Neural progenitor cell (in vitro differentiated cells): Measurements from ENCODE around the gene ZC3H15. TPM values are rescaled to one million over a fixed set of nuclear protein-coding genes. Genes with fewer than 3 reads are reported as not detected.
"Not testable (repeated sequence)": the region's sequence is repeated elsewhere in the genome, so short reads cannot be mapped to it uniquely, and the experiment has no call there.

ENCODE experiments used
- DNase-seq: peaks from one replicate; pipeline ENCODE4 v3.0.0-alpha.2; 2016; ENCODE audit warnings: low spot score
- H2AFZ ChIP-seq: fragments of 200-600 bp; sonication (generic); replicated peaks from 2 replicates; pipeline ENCODE4 v1.6.1; 2016; ENCODE audit warnings: antibody characterized with exemption
- H3F3A ChIP-seq: fragments of 200-600 bp; sonication (generic); 2 replicates; pipeline ENCODE4 v1.6.1; 2016; ENCODE audit warnings: antibody characterized with exemption, low read depth
- H3K27ac ChIP-seq: fragments of 200-600 bp; sonication (generic); 2 replicates; pipeline ENCODE4 v1.5.1; 2016; ENCODE audit warnings: mild to moderate bottlenecking
- H3K27me3 ChIP-seq: fragments of 200-600 bp; sonication (generic); 2 replicates; pipeline ENCODE4 v1.6.1; 2016; ENCODE audit warnings: mild to moderate bottlenecking, moderate library complexity
- H3K36me3 ChIP-seq: fragments of 200-600 bp; sonication (generic); 2 replicates; pipeline ENCODE4 v1.5.1; 2016
- H3K4me1 ChIP-seq: fragments of 200-600 bp; sonication (generic); 2 replicates; pipeline ENCODE4 v1.6.1; 2016; ENCODE audit warnings: mixed run types
- H3K4me2 ChIP-seq: fragments of 200-600 bp; sonication (generic); 2 replicates; pipeline ENCODE4 v1.6.1; 2016
- H3K4me3 ChIP-seq: fragments of 200-600 bp; sonication (generic); 2 replicates; pipeline ENCODE4 v1.5.1; 2016
- H3K79me2 ChIP-seq: fragments of 200-600 bp; sonication (generic); 2 replicates; pipeline ENCODE4 v1.6.1; 2016; ENCODE audit warnings: low read depth
- H3K9ac ChIP-seq: fragments of 200-600 bp; sonication (generic); 2 replicates; pipeline ENCODE4 v1.6.1; 2016
- H3K9me3 ChIP-seq: fragments of 200-600 bp; sonication (generic); 2 replicates; pipeline ENCODE4 v1.5.1; 2016; ENCODE audit warnings: low read depth
- H4K20me1 ChIP-seq: fragments of 200-600 bp; sonication (generic); 2 replicates; pipeline ENCODE4 v1.6.1; 2016; ENCODE audit warnings: low read depth
- H3K27ac Mint-ChIP-seq: 3 replicates; pipeline ENCODE4 v1.8.0; 2021; ENCODE audit warnings: mixed read lengths
- H3K27me3 Mint-ChIP-seq: 2 replicates; pipeline ENCODE4 v1.8.0; 2022; ENCODE audit warnings: low read depth, mild to moderate bottlenecking, inconsistent platforms, moderate library complexity, mixed read lengths; ENCODE audit not compliant: insufficient read depth
- H3K36me3 Mint-ChIP-seq: 3 replicates; pipeline ENCODE4 v1.8.0; 2021; ENCODE audit warnings: mixed read lengths
- H3K4me1 Mint-ChIP-seq: 3 replicates; pipeline ENCODE4 v1.8.0; 2021; ENCODE audit warnings: mixed read lengths
- H3K4me3 Mint-ChIP-seq: 3 replicates; pipeline ENCODE4 v1.8.0; 2021; ENCODE audit warnings: mild to moderate bottlenecking, moderate library complexity, mixed read lengths
- H3K9me3 Mint-ChIP-seq: 3 replicates; pipeline ENCODE4 v1.8.0; 2020; ENCODE audit warnings: mixed read lengths
- CTCF ChIP-seq: fragments of 200-600 bp; sonication (generic); IDR thresholded peaks from 2 replicates; pipeline ENCODE4 v1.5.1; 2017; ENCODE audit warnings: antibody characterized with exemption, mild to moderate bottlenecking
- EZH2 ChIP-seq: fragments of 200-600 bp; sonication (generic); IDR thresholded peaks from 2 replicates; pipeline ENCODE4 v1.6.1; 2017; ENCODE audit warnings: antibody characterized with exemption, mild to moderate bottlenecking, moderate library complexity
- EZH2phosphoT487 ChIP-seq: fragments of 200-600 bp; sonication (generic); IDR thresholded peaks from 2 replicates; pipeline ENCODE4 v1.6.1; 2017; ENCODE audit warnings: antibody characterized with exemption
- total RNA-seq: library from RNA; depleted of rRNA; stranded (reverse); fragments of >200 nt; gene quantifications from 2 replicates; pipeline ENCODE4 v1.2.3, GENCODE V29; 2015; ENCODE audit warnings: low replicate concordance

The ZC3H15 gene
- total RNA-seq, 1 donor from 2014 or later = 88.6 TPM

DNA sequence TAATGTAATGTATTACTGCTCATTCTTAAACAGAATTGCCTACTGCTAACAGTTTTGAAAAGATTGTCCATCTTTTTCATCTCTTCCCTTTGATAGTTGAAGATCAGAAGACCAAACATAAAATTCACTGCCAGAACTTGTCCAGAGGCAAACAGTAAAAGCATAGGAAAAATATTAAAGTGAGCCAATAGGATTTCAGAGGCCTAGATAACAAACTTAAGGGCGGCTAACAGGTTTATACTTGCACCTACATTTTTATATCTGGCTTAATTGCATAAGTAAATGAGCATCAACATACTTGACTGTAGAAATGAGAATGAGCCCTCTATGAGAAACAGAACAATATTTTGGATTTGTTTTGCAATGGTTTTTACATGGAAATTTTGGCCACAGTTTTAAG is 30.3 kb downstream of the ZC3H15 start:
- no peaks in the 10 kb centered on the region for H3K9me3 ChIP-seq
- Mint-ChIP-seq H3K36me3 (peaks cover 27% of the 10 kb centered on the region), H3K27me3 (peaks cover 3% of the 10 kb centered on the region), H3K9me3 (no peaks in the 10 kb centered on the region), H3K4me1 (peaks cover 5% of the 10 kb centered on the region), H3K4me3 (no peak overlapping the region), H3K27ac (no peak overlapping the region)
- no peak overlapping the region for H3K4me2 ChIP-seq
- no peaks in the 10 kb centered on the region for H4K20me1 ChIP-seq
- H3K36me3 ChIP-seq = peaks cover 22% of the 10 kb centered on the region
- TF ChIP-seq CTCF = no peak
- no peak for TF ChIP-seq EZH2phosphoT487
- H3K9ac ChIP-seq = no peak overlapping the region
- no peak overlapping the region for H2AFZ ChIP-seq
- no peaks in the 10 kb centered on the region for H3K27me3 ChIP-seq
- H3K4me3 ChIP-seq = no peak overlapping the region
- H3K27ac ChIP-seq = peak overlapping the region; percentile 5
- DNase-seq = no peak
- H3K79me2 ChIP-seq = no peaks in the 10 kb centered on the region
- H3F3A ChIP-seq = peaks cover 4% of the 10 kb centered on the region
- no peaks in the 10 kb centered on the region for H3K4me1 ChIP-seq

DNA sequence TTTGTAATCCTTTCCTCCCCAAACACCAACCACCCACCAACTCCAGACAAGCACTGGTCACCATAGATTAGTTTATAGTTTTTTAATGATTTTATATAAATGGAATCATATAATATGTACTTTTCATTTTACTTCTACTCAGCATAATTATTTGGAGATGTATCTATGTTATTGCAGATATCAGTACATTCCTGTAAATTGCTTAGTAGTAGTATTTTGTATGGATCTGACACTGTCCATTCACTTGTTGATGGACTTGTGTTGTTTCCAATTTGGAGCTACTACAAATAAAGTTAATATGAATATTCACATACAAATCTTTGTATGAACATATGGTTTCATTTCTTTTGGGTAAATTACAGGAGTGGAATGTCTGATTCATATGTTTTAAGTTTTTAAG is 31.0 kb downstream of the ZC3H15 start:
- peaks cover 5% of the 10 kb centered on the region for H3K4me1 Mint-ChIP-seq
- H4K20me1 ChIP-seq = no peaks in the 10 kb centered on the region
- no peaks in the 10 kb centered on the region for H3K4me1 ChIP-seq
- TF ChIP-seq CTCF (no peak), EZH2 (no peak), EZH2phosphoT487 (no peak)
- no peak overlapping the region for H3K4me2 ChIP-seq
- H3K27ac ChIP-seq = no peak overlapping the region
- H3K36me3 Mint-ChIP-seq = peaks cover 32% of the 10 kb centered on the region
- H3K9ac ChIP-seq = no peak overlapping the region
- no peak overlapping the region for H3K27ac Mint-ChIP-seq
- H2AFZ ChIP-seq = no peak overlapping the region
- no peaks in the 10 kb centered on the region for H3K9me3 Mint-ChIP-seq
- DNase-seq = no peak
- H3K79me2 ChIP-seq = no peaks in the 10 kb centered on the region
- no peak overlapping the region for H3K4me3 Mint-ChIP-seq
- no peak overlapping the region for H3K4me3 ChIP-seq
- H3K27me3 Mint-ChIP-seq = peaks cover 3% of the 10 kb centered on the region
- peaks cover 15% of the 10 kb centered on the region for H3K36me3 ChIP-seq
- no peaks in the 10 kb centered on the region for H3K27me3 ChIP-seq
- H3F3A ChIP-seq = peaks cover 4% of the 10 kb centered on the region
- no peaks in the 10 kb centered on the region for H3K9me3 ChIP-seq

DNA sequence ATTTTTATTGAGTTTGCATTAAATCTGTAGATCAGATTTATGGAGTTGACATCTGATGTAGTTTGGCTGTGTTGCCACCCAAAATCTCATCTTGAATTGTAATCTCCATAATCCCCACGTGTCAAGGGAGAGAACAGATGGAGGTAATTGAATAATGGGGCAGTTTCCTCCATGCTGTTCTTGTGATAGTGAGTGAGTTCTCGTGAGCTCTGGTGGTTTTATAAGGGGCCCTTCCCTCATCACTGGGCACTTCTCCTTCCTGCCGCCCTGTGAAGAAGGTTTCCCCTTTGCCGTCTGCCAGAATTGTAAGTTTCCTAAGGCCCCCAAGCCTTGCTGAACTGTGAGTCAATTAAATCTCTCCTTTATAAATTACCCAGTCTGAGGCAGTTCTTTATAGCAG is 32.2 kb downstream of the ZC3H15 start:
- H3K36me3 Mint-ChIP-seq = peaks cover 40% of the 10 kb centered on the region
- no peak overlapping the region for H3K4me3 Mint-ChIP-seq
- H3K4me1 Mint-ChIP-seq = peaks cover 5% of the 10 kb centered on the region
- no peaks in the 10 kb centered on the region for H4K20me1 ChIP-seq
- no peaks in the 10 kb centered on the region for H3K9me3 Mint-ChIP-seq
- H3K27me3 Mint-ChIP-seq = peaks cover 3% of the 10 kb centered on the region
- TF ChIP-seq EZH2 (no peak), EZH2phosphoT487 (no peak), CTCF (no peak)
- H3K27ac Mint-ChIP-seq = no peak overlapping the region
- H3K9me3 ChIP-seq = no peaks in the 10 kb centered on the region
- no peak overlapping the region for H3K9ac ChIP-seq
- H3K4me2 ChIP-seq = no peak overlapping the region
- no peaks in the 10 kb centered on the region for H3K27me3 ChIP-seq
- no peaks in the 10 kb centered on the region for H3K4me1 ChIP-seq
- H3F3A ChIP-seq = peaks cover 4% of the 10 kb centered on the region
- no peaks in the 10 kb centered on the region for H3K79me2 ChIP-seq
- H3K36me3 ChIP-seq = peaks cover 10% of the 10 kb centered on the region
- DNase-seq = no peak
- peak overlapping the region; percentile 10 for H3K27ac ChIP-seq
- H3K4me3 ChIP-seq = no peak overlapping the region
- no peak overlapping the region for H2AFZ ChIP-seq

DNA sequence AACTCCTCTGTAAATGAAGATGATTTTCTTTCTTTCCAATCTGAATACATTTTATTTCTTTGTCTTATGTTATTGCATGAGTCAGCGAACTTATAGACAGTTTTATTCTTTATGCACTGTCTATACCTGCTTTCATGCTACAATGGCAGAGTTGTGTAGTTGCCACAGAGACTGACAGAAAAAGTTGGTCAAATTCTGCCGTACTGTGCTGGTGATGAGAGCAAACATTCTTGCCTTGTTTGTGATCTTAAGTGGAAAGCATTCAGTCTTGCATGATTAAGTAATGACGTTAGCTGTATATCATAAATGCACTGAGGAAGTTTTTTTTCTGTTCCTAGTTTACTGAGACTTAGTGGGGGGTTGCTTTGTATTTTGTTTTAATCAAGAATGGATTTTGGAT is 32.9 kb downstream of the ZC3H15 start:
- Histone ChIP-seq H2AFZ (no peak overlapping the region), H3K9me3 (no peaks in the 10 kb centered on the region), H3K4me1 (no peaks in the 10 kb centered on the region), H3K4me2 (no peak overlapping the region), H3K27ac (no peak overlapping the region), H3K36me3 (peaks cover 10% of the 10 kb centered on the region), H3K27me3 (no peaks in the 10 kb centered on the region), H3F3A (peaks cover 4% of the 10 kb centered on the region), H4K20me1 (no peaks in the 10 kb centered on the region), H3K4me3 (no peak overlapping the region), H3K9ac (no peak overlapping the region), H3K79me2 (no peaks in the 10 kb centered on the region)
- H3K27me3 Mint-ChIP-seq = no peaks in the 10 kb centered on the region
- no peak overlapping the region for H3K4me3 Mint-ChIP-seq
- no peaks in the 10 kb centered on the region for H3K9me3 Mint-ChIP-seq
- H3K4me1 Mint-ChIP-seq = peaks cover 5% of the 10 kb centered on the region
- TF ChIP-seq CTCF (no peak), EZH2 (no peak), EZH2phosphoT487 (no peak)
- no peak overlapping the region for H3K27ac Mint-ChIP-seq
- no peak for DNase-seq
- H3K36me3 Mint-ChIP-seq = peaks cover 37% of the 10 kb centered on the region

- H3K4me3 Mint-ChIP-seq, H3K27ac Mint-ChIP-seq, H3K9me3 Mint-ChIP-seq: not testable (repeated sequence)
These were observed 35.6 kb downstream of the ZC3H15 start for GRCh38 chr2:186521570-186522153.

More at GRCh38 chr2:186521570-186522153, 35.6 kb downstream of the ZC3H15 start:
- not testable (repeated sequence) for DNase-seq, H4K20me1 ChIP-seq, H3K9me3 ChIP-seq, H3K27me3 Mint-ChIP-seq, H3K4me1 ChIP-seq, H3K79me2 ChIP-seq, H3K4me2 ChIP-seq, H3F3A ChIP-seq, H3K27ac ChIP-seq, H3K27me3 ChIP-seq, H3K4me1 Mint-ChIP-seq, H3K9ac ChIP-seq, H2AFZ ChIP-seq, H3K4me3 ChIP-seq
- H3K36me3 Mint-ChIP-seq = peaks cover 35% of the 10 kb centered on the region
- peaks cover 10% of the 10 kb centered on the region for H3K36me3 ChIP-seq
